Esophagus muscularis mucosa (tissue), 4 donors: Measurements from ENCODE around the gene EHF. TPM values are rescaled to one million over a fixed set of nuclear protein-coding genes. Genes with fewer than 3 reads are reported as not detected.
"Not testable (repeated sequence)": the region's sequence is repeated elsewhere in the genome, so short reads cannot be mapped to it uniquely, and the experiment has no call there.

Experiments
- DNase-seq: peaks from one replicate; pipeline ENCODE4 v3.0.0-alpha.2; 2017; ENCODE audit errors: extremely low spot score
- H3K27ac ChIP-seq, 4 donors: fragments of 200-600 bp; sonication (generic); replicated peaks in 1 of 4; 1 replicate in 3 of 4; 2 replicates in 1 of 4; pipeline ENCODE4 v1.5.1; 2016 to 2019; ENCODE audit warnings: mild to moderate bottlenecking in 1 of 4
- H3K27me3 ChIP-seq, 4 donors: fragments of 200-600 bp; sonication (generic); one replicate each; pipeline versions ENCODE4 v1.5.1 to v1.6.0; 2016 to 2019
- H3K36me3 ChIP-seq, 4 donors: fragments of 200-600 bp; sonication (generic); one replicate each; pipeline ENCODE4 v1.5.1; 2016 to 2019
- H3K4me1 ChIP-seq, 4 donors: fragments of 200-600 bp; sonication (generic); one replicate each; pipeline ENCODE4 v1.5.1; 2016 to 2019
- H3K4me3 ChIP-seq, 4 donors: fragments of 200-600 bp; sonication (generic); 1 replicate in 2 of 4; 2 replicates in 2 of 4; pipeline ENCODE4 v1.5.1; 2016 to 2019; ENCODE audit warnings: mild to moderate bottlenecking in 4 of 4, moderate library complexity in 1 of 4
- H3K9me3 ChIP-seq, 4 donors: fragments of 200-600 bp; sonication (generic); 1 replicate in 3 of 4; 2 replicates in 1 of 4; pipeline ENCODE4 v1.5.1; 2016 to 2019
- CTCF ChIP-seq, 3 experiments: fragments of 200-600 bp in 2 of 3; fragments of 450-650 bp in 1 of 3; sonication (generic) in 2 of 3; IDR thresholded peaks; one replicate each; pipeline ENCODE4 v1.5.1; 2017 to 2019; ENCODE audit warnings: antibody characterized with exemption in 3 of 3, mild to moderate bottlenecking in 2 of 3, moderate library complexity in 1 of 3
- EP300 ChIP-seq: sonication (generic); formaldehyde crosslinking; IDR thresholded peaks from one replicate; pipeline ENCODE4 v1.6.1; 2017; ENCODE audit warnings: antibody characterized with exemption
- POLR2A ChIP-seq: fragments of 450-650 bp; IDR thresholded peaks from one replicate; pipeline ENCODE4 v1.6.1; 2017; ENCODE audit warnings: antibody characterized with exemption, moderate library complexity, mild to moderate bottlenecking, low read depth
- POLR2AphosphoS5 ChIP-seq, 2 donors: sonication (generic); formaldehyde crosslinking; IDR thresholded peaks; one replicate each; pipeline ENCODE4 v1.6.1; 2017; ENCODE audit warnings: antibody characterized with exemption in 2 of 2
- WGBS: methylation state at CpG from one replicate; pipeline ENCODE4 v1.1.5; 2018; 5-methylcytosine and 5-hydroxymethylcytosine counted together
- intact Hi-C: fragments of 100-400 bp; cut with DNase I; formaldehyde crosslinking; loops from one replicate; pipeline ENCODE4 v1.15.1; 2023
- total RNA-seq, 4 donors: library from RNA; depleted of rRNA; stranded (reverse); fragments of >200 nt; gene quantifications; one replicate each; pipeline versions ENCODE4 v1.1.0 to v1.2.1, GENCODE V29; 2016

EHF gene
- total RNA-seq, 4 donors from 2014 or later, result 0.42 to 0.52 TPM; not detected in 2

GRCh38 chr11:34685864-34686263 is 65.0 kb downstream of the EHF start:
- H3K9me3 ChIP-seq, result no peaks in the 10 kb centered on the region
- intact Hi-C loops, result no loop called here
- no peak overlapping the region for H3K4me3 ChIP-seq
- no peak overlapping the region for H3K27ac ChIP-seq
- no peaks in the 10 kb centered on the region for H3K4me1 ChIP-seq
- TF ChIP-seq POLR2AphosphoS5 (IDR thresholded peaks at IDR 0.05), result no peak
- TF ChIP-seq EP300, result no peak
- TF ChIP-seq POLR2A, result no peak
- no peak for TF ChIP-seq CTCF (IDR thresholded peaks at IDR 0.05)
- 99% methylated on average over 2 of the region's 2 CpGs for WGBS
- DNase-seq, result no peak
- no peaks in the 10 kb centered on the region for H3K27me3 ChIP-seq
- no peaks in the 10 kb centered on the region for H3K36me3 ChIP-seq

DNA sequence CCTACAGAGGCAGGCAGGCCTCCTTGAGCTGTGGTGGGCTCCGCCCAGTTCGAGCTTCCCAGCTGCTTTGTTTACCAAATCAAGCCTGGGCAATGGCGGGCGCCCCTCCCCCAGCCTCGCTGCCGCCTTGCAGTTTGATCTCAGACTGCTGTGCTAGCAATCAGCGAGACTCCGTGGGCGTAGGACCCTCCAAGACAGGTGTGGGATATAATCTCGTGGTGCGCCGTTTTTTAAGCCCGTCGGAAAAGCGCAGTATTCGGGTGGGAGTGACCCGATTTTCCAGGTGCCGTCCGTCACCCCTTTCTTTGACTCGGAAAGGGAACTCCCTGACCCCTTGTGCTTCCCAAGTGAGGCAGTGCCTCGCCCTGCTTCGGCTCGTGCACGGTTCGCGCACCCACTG is 71.4 kb downstream of the EHF start:
- H3K27ac ChIP-seq, H3K4me1 ChIP-seq, H3K36me3 ChIP-seq, H3K9me3 ChIP-seq, H3K27me3 ChIP-seq, DNase-seq, intact Hi-C loops, H3K4me3 ChIP-seq: not testable (repeated sequence)
- 89% methylated on average over 16 of the region's 26 CpGs for WGBS

DNA sequence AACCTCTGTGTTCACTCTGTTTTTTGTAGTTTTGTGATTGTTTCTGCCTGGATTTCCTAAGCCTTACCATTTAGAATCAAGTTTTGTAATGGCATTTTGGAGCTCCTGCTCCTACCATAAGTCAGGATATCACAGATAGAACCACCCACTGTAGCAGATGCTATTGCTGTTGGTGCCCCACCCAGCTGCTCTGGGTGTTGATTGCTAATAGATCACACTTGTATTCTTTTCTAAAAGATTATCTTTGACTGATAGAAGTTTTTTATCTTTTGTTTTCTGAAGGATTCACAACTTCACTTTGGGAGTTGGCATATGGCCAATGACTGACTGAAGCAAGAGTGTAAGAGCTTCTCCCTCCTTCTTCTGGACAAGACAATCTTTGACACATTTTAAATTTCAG is 76.0 kb downstream of the EHF start:
- peaks cover 0 to 7% (median 3%) of the 10 kb centered on the region in 4 donors for H3K9me3 ChIP-seq
- no peaks in the 10 kb centered on the region for H3K4me1 ChIP-seq
- intact Hi-C loops, result no loop called here
- no peak for TF ChIP-seq POLR2A
- no peak for TF ChIP-seq CTCF (IDR thresholded peaks at IDR 0.05)
- no peak for TF ChIP-seq POLR2AphosphoS5 (IDR thresholded peaks at IDR 0.05)
- no peak for TF ChIP-seq EP300
- no peak for DNase-seq
- no peaks in the 10 kb centered on the region for H3K36me3 ChIP-seq
- no peak overlapping the region for H3K27ac ChIP-seq
- H3K27me3 ChIP-seq, result no peaks in the 10 kb centered on the region
- no peak overlapping the region for H3K4me3 ChIP-seq

DNA sequence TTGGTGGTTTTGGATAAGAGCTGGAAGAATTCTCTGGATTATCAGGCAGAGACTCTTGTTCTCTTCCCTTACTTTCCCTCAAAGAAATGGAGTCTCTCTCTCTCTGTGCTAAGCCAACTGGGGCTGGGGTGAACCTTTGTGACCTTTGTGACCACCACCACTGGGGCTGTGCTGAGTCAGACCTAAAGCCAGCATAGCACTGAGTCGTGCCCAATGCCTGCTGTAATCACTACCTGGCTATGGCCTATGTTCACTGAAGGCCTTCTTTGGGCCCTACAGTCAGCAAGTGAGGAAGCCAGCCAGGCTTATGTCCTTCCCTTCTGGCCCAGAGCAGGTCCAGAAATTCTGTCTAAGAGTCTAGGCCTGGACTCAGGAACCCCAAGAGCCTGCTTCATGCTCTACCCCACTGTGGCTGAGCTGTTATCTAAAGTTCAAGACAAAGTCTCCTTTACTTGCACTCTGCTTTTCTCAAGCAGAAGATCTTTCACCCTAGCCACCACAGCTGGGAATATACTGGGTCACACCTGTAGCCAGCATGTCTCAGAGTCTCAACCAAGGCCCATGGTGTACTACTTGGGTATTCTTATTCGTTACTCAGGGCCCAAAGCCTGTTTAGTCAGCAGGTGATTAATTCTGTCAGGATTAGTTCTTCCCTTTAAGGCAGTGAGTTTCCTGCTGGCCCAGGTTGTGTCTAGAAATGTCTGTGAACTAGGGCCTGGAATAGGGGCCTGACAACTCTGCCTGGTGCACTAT is 86.0 kb downstream of the EHF start:
- Histone ChIP-seq H3K27ac (no peak overlapping the region), H3K36me3 (no peaks in the 10 kb centered on the region), H3K4me1 (no peaks in the 10 kb centered on the region), H3K4me3 (no peak overlapping the region), H3K9me3 (peaks cover 0 to 24% (median 5%) of the 10 kb centered on the region in 4 donors), H3K27me3 (no peaks in the 10 kb centered on the region)
- TF ChIP-seq POLR2A, result no peak
- no peak for TF ChIP-seq EP300
- no peak for TF ChIP-seq CTCF (IDR thresholded peaks at IDR 0.05)
- TF ChIP-seq POLR2AphosphoS5 (IDR thresholded peaks at IDR 0.05), result no peak
- 71% methylated on average over 1 of the region's 2 CpGs for WGBS
- intact Hi-C loops, result no loop called here
- no peak for DNase-seq

DNA sequence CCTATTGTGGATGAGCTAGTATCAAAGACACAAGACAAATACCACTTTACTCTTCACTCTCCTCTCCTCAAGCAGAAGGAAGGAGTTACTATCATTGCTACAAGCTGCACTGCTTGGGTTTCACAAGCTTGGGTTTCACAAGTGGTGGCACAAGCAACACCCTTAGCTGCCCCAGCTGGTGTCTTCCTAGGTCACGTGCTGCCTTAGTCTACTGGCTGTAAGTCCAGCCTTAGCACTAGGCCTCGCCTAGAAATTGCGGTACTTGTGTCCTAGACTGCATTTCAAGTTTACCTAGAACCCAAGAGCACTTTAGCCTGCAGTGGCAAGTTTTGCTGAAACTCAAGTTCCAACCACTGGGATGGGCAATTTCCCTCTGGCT is 86.6 kb downstream of the EHF start:
- no peaks in the 10 kb centered on the region for H3K27me3 ChIP-seq
- 100% methylated on average over 1 of the region's 3 CpGs for WGBS
- H3K4me3 ChIP-seq, result no peak overlapping the region
- H3K9me3 ChIP-seq, result peaks cover 0 to 28% (median 7%) of the 10 kb centered on the region in 4 donors
- no peak for DNase-seq
- H3K27ac ChIP-seq, result no peak overlapping the region
- intact Hi-C loops, result no loop called here
- no peaks in the 10 kb centered on the region for H3K36me3 ChIP-seq
- TF ChIP-seq POLR2A (no peak), EP300 (no peak), POLR2AphosphoS5 (IDR thresholded peaks at IDR 0.05) (no peak), CTCF (IDR thresholded peaks at IDR 0.05) (no peak)
- H3K4me1 ChIP-seq, result no peaks in the 10 kb centered on the region

Other genes starting within 250 kb of the EHF start
- 100 to 1,000 TPM in 1 of 4 donors, 10 to 100 TPM in 3; 72.8 to 163 (median 84.4) TPM for gene CAT, start 182.2 kb upstream of the EHF start, total RNA-seq
- not detected for gene ELF5, start 107.3 kb upstream of the EHF start, total RNA-seq